GM21390 (cell line): ENCODE data around the gene CRAMP1.

Experiments used
- ATAC-seq: cut with Tn5 transposase; IDR thresholded peaks from one replicate; pipeline ENCODE4 v1.9.1; 2021; ENCODE audit not compliant: unreplicated experiment

The CRAMP1 gene

DNA sequence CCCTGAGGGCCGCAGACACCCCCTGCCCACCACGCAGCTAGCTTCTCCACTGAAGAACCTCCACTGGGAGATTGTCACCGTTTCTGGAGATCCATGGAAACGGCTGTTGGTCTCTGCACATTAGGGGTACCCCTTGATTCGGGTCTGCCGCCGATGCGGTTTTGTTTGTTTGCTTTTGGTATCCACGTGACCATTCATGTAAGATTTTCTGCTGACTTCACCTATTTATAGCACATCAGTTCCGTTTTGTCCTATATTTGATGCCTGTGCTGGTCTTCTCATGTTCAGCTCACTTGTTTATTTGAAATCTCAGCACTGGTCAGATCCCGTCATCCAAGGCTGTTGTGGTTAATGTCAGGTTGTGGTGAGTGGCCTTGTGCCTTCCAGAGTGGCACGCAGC, 21.1 kb downstream of the CRAMP1 start:
- ATAC-seq = no peak

DNA sequence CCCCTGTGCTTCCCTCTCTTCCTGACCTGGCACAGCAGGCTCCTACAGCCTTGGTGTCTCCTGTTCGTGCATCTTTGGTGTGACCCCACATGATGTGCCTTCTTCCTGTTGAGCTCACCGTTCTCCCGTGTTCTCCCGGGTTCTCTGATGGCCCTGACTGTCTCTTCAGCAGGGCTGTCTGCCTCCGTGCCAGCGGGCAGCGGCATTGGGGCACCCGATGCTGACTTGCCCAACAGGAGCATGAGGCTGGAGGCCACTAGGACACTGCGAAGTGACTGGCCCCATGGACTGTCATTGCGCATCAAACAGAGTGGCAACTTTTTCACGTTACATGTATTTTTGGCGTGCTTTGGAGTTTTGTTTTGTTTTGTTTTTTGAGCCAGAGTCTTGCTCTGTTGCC, 22.4 kb downstream of the CRAMP1 start:
- ATAC-seq = no peak

DNA sequence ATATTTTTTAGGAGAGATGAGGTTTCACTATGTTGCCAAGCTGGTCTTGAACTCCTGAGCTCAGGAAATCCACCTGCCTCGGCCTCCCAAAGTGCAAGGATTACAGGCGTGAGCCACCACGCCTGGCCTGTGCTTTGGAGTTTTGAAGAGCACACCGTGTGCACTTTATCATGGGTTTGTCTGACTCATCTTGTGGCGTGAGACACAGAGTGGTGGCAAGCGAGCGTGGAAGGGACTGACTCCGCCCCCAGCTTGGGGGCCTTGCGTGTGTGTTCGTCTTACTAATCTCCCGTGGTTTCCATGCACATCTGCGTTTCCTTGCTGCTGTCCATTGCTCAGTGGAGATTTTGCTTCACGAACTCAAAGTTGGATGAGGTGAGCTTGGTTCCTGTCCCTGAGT, 22.9 kb downstream of the CRAMP1 start:
- ATAC-seq = no peak

DNA sequence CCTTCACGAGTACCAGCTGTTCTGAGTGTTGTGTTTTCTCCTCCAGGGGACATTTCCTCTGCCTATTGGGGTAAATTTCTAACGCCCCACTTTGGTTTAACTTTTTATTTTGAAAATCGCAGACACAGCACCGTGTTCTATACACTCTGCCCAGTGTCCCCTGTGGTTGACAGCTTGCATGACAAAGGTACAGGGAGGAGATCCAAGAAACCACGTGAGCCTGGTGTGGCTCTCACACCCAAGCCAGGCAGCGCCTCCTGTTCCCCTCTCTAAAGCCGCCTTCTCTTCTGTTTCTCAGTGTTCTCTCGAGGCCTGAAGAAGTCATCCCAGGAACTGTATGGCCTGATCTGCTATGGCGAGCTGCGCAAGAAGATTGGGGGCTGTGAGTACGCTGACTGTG, 25.4 kb downstream of the CRAMP1 start:
- no peak for ATAC-seq

DNA sequence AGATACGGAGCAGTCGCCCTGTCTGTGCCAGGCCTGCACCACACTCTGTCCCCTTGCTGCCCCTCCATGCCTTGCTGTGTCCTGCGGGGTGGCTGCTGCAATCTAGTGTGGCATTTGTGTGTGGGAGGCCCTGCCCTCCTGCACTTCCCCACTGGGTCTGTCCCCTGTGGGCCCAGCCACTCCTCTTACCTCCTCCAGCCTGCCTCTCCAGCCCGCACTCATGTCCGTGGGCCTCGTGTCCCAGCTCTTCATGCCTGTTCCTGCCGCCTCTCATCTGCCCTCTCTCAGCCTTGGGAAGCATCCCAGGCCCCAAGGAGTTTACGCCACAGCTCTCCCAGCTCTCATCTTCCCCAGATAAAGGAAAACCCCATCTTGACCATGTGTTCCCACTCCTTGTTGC, 26.6 kb downstream of the CRAMP1 start:
- no peak for ATAC-seq

DNA sequence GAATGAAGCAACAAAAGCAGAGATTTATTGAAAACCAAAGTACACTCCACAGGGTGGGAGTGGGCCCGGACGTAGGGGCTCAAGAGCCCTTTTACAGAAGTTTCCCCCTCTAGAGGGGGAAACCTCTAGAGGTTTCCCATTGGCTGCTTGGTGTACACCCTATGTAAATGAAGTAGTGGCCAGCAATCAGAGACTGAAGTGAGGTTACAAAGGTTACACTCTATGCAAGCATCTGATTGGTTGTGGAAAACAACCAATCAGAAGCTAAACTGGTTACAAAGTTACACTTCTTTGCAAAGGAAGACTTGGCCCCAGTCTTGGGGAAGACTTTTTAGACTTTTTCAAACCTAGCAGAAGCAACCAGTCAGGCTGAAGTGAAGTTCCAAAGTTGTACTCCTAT, 27.1 kb downstream of the CRAMP1 start:
- ATAC-seq = no peak

DNA sequence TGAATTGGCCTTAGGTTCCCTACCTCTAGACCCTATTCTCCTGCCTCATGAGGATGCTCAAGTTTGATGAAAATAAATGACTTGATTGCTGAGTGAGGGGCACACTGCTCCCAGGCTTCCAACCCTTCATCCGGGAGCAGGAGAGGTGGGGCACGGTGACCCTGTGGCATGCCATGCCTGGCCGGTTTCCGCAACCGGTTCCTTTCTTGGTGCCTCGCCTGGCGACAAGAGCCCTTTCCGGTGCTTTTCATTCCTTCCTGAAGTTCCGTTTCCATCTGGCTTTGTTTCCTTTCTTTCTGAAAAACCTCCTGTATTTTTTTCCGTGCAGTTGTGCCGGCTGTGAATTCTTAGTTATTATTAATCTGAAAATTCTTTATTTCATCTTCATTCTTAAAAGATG, 27.7 kb downstream of the CRAMP1 start:
- ATAC-seq = no peak

DNA sequence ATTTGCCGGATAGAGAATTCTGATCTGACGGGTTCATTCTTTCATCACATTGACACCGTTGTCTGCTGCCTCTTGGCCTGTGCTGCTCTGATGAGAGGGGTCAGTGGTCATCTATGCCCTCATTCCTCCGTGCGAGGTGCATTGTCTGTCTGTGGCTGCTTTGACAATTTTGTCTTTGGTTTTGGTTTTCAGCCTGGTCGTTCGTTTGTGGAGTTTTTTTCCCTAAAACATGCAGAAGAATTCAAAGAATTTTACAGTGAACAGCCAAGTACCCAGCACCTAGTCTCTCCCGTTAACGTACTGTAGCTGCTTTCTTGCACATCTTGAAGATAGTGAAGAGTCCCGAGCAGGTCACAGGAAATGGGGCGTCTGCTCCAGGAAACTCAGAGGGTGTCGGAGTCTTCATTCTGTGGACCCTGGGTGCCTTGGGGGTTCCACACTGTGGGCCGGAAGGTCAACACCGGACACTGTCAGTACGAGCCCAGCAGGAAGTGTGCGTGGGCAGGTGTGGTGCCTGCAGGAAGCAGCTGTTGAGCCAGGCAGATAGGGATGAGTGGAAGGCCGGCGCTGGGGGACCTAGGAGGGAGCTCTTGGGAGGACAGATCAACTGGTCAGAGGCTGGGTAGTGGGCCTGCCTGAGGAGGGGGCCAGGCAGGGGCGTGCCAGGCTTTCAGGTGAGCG, 28.2 kb downstream of the CRAMP1 start:
- no peak for ATAC-seq

DNA sequence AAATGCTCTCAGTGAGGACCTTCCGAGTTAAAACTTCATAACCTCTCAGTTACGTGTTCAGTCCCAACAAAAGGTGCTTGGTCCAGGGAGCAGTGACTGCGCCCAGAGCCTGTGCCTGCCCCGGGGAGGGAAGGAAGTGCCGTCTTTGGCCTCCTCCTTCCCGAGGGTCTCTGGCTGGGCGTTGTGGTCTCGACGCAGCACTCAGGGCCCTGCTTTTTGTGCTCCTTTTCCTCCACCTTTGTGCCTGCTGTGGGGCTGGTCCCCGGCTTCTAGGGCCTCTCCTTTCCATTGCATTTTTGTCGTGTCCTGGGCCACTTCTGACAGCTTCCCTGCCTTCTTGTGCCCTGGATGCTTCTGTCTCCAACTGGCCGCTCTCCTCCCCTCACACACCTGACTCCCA, 29.1 kb downstream of the CRAMP1 start:
- ATAC-seq = no peak

DNA sequence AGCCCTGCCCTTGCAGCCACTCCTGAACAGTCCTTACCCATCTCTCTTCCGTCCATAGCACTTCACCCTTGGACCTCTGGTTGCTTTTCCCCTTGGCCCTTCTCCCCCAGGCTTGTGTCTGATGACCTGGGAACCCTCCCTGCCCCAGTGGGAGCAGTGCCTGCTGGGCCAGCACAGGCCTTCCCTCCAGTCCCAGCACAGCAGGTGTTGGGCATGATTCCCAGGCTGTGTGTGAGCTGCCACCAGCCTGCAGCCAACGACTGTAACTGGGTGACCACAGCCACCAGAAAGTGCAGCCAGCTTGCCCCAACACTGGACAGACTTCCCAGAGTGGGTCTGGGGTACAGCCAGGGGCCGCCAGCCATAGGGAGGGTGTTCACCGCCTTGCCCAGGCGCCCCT, 30.0 kb downstream of the CRAMP1 start:
- no peak for ATAC-seq

DNA sequence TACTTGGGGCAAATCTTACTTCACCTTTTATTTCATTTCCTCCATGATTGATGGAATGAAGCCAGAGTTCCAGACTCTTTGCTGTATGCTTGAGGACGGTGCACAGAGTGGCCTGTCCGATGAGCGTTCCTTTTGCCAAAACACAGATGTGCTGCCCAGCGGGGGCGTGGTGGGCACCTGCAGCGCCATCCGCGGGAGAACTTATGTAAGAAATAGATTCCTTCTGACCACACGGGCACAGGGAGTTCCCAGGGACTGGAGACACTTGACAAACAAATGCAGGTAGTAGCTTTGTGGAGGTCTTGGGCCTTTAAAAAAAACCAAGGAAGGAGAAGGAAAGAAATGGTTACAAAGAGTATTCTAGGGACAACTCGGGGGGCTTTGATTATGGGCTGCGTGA, 30.6 kb downstream of the CRAMP1 start:
- no peak for ATAC-seq

DNA sequence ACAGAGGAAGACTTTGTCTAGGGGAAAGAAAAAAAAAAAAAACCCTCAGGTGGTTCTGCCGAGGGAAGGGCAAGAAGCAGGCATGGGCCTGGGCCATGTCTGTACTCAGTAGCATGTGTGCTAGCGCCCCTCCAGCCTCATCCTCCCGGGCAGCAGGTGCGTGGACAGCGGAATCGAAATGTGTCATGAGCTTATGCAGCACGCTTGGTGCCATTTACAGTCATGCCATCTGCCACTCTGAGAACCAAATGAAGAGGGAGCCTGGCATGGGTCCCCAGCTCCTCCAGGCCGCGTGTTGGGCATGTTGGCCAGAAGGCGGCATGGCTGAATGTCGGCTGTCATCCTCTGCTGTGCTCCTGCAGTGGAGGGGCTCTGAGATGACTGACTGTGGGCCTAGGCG, 31.4 kb downstream of the CRAMP1 start:
- ATAC-seq = no peak

DNA sequence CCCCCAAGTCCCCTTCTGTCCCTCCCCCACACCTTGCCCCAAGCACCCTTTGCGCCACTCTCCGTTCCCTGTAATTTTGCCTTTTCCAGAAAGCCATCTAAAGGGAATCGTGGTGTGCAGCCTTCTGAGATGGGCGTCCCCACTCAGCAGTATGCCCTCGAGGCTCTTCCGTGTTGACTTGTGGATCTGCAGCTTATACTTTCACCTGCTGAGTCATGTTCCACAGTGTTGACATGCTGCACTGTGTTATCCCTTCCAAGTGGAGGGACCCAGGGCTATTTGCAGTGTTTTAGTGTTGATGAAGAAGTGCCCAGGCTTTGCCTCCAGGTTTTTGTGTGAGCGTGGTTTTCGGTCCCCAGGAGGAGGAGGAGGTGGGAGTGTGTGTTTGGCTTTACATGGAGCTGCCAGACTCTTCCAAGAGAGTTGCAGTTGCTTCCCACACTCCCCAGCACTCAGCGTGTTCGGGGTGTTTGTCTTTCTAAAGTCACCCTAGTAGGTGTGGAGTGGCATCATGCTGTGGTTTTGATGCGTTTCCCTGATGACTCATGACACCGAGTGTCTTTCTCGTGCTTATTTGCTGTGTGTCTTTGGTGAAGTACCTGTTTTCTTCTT, 33.9 kb downstream of the CRAMP1 start:
- no peak for ATAC-seq

DNA sequence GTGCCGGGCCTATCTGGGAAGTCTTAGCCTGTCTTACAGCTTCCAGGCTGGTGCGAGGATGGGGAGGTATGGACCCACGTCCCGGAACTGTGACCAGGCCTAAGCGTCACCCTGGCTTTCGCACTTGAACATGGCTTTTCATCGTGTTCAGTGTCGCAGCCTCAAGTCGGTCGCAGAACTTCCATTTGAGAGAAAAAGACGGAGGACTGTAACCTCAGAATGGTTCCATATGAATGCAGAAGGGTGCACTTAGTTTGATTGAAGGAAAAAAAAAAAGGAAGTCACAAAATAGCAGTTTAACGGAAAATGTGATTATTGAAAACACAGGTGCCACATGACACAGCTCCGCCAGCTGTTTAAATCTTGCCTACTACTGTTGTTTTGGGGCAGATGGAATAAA, 35.7 kb downstream of the CRAMP1 start:
- no peak for ATAC-seq

DNA sequence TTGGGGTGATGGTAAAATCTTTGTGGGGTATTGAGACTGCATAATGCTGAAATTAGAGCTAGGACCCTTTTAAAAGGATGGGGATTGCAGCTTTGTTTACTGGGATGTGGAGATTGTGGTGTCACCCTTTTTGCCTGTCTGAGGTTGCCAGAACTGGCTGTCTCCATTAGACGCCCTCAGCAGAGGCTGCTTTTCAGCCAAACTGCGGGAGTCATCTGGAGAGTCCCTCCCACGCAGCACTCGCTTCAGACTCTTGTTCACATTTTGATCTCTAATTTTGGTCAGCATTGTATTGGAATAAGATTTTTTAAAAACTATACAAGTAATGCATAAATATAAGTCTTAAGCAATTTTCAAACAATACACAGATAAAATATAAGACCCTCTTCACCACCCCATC, 38.0 kb downstream of the CRAMP1 start:
- ATAC-seq = no peak

DNA sequence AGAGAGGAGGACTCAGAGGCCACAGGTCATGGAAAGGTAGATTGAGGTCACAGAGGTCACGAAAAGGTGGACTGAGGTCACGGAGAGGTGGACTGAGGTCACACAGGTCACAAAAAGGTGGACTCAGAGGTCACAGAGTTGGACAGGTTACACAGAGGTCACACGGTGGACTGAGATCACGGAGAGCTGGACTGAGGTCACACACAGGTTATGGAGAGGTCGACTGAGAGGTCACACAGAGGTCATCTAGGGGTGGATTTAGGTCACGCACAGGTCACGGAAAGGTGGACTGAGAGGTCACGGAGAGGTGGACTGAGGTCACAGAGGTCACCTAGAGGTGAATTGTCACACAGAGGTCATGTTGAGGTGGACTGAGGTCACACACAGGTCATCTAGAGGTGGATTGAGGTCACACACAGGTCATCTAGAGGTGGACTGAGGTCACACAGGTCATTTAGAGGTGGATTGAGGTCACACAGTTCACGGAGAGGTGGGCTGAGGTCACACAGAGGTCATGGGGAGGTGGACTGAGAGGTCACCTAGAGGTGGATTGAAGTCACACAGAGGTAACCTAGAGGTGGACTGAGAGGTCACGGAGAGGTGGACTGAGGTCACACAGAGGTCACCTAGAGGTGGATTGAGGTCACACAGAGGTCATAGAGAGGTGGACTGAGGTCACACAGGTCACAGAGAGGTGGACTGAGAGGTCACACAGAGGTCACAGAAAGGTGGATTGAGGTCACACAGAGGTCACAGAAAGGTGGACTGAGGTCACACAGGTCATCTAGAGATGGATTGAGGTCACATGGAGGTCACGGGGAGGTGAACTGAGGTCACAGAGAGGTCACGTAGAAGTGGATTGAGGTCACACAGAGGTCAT, 39.2 kb downstream of the CRAMP1 start:
- no peak for ATAC-seq

DNA sequence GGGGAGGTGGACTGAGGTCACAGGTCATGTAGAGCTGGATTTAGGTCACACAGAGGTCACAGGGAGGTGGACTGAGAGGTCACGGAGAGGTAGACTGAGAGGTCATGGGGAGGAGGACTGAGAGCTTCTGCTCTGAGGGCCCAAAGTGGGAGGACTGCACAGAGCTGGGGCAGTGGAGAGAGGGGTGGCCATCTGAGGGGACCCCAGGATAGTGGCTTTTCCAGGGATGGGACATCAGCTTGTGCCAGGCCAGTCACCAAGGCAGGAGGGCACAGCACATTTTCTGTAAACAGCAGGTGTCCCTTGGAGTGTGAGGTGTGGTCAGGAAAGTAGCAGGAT, 39.8 kb downstream of the CRAMP1 start:
- no peak for ATAC-seq

DNA sequence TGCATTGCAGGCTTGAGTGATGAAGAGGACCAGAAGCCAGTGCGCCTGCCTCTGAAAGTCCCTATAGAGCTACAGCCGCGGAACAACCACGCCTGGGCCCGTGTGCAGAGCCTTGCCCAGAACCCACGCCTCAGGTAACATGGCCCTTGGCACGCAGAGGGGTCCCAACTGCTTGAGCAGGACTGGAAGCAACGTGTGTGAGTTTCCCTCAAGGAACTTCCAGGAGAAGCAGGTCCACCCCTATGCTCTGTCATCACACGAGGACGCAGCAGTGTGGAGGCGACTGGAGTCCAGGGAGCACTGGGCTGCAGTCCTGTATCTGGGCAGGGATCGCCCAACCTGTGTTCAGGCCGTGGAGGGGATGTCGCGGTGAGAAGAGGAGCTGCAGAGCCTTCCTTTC, 40.9 kb downstream of the CRAMP1 start:
- ATAC-seq = no peak

DNA sequence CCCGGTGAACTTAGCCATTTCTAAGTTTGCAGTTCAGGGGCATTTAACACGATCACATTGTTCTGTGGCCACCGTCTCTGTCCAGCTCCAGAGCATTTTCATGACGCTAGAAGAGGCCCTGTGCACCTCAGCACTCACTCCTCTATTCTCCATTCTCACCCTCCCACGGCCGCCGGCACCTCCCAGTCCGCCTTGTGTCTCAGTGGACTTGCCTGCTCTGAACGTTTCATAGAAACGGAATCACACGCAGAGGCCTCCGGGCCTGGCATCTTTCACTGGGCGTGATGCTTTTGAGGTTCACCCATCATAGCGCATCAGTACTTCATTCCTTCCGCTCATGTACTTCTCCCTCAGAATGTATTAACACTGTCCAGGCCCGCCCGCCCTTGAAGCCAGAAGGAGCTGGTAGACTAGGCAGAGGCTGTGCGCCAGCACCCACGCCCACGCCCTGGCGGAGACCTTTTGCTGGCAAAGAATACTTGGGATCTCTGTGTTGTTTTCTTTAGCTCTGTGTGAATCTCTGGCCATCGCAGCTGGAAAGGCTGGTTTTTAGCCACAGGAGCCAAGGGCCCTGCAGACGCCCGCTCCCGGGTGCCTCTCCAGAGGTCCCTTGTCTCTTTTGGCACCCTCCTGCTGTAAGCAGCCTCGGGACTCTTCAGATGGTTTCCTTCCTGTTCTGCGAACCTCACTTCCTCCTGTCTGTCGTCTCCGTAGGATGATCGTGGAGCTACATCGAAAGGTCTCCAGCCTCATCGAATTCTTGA, 42.5 kb downstream of the CRAMP1 start:
- no peak for ATAC-seq

DNA sequence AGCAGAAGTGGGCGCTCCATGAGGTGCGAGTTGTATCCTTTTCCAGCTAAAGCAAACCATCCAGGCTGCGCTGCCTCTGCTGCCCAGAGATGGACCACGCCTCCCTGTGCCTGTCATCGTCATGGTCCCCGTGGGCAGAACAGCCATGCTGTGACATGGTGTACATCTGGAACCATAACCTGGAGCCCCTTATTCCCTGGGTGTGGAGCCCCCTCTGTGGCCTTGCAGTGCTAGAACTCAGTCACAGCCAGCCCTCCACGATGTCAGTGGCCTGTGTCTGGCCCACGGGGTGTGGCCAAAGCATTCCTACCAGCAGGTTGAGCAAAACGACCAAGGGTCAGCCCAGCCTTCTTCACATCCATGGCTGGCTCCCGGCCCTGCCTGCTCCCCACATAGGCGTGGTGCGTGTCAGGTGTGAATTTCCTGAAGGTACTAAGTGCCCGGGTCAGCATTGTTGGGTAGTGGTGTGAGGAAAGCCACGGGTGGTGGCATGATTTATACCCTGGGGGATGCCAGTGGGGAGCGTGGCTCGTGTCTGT, 43.2 kb downstream of the CRAMP1 start:
- no peak for ATAC-seq
